Fibroblast of mammary gland (primary cell): ENCODE results near the gene SBF2.

Experiments
- DNase-seq: peaks from one replicate; pipeline ENCODE4 v3.0.0-alpha.2; 2010; ENCODE audit warnings: low read depth
- H3K4me3 ChIP-seq: 2 replicates; pipeline ENCODE4 v1.5.1; 2011; ENCODE audit warnings: low read depth, mild to moderate bottlenecking, low read length, moderate library complexity; ENCODE audit not compliant: control insufficient read depth
- TF ChIP-seq, protein P1 (sequence below): conservative IDR thresholded peaks from 2 replicates; pipeline ENCODE4 v1.5.1; 2011; ENCODE audit warnings: low read depth, low read length, inconsistent platforms; ENCODE audit not compliant: control insufficient read depth, insufficient read depth

Gene SBF2

DNA sequence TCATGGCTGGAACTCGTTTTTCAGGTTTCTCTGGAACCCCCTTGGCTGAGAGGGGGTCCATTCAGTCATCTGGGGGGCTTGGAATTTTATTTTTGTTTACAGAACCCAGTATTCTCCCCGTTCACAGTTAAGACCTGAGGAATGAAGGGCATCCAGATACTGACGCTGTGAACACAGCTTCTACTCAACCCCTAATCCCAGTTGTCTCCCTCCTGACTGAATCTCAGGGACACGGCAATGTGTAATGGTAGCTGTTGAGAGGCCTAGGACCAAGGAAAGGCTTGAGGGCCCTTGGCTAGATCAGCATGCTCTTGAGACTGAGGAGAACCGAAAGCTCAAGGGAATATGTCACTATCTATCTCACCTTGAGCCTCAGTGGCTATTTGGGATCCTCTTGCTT lies 516.5 kb downstream of the SBF2 start:
- no peak for DNase-seq
- H3K4me3 ChIP-seq: no peak overlapping the region
- TF ChIP-seq, protein P1, sequence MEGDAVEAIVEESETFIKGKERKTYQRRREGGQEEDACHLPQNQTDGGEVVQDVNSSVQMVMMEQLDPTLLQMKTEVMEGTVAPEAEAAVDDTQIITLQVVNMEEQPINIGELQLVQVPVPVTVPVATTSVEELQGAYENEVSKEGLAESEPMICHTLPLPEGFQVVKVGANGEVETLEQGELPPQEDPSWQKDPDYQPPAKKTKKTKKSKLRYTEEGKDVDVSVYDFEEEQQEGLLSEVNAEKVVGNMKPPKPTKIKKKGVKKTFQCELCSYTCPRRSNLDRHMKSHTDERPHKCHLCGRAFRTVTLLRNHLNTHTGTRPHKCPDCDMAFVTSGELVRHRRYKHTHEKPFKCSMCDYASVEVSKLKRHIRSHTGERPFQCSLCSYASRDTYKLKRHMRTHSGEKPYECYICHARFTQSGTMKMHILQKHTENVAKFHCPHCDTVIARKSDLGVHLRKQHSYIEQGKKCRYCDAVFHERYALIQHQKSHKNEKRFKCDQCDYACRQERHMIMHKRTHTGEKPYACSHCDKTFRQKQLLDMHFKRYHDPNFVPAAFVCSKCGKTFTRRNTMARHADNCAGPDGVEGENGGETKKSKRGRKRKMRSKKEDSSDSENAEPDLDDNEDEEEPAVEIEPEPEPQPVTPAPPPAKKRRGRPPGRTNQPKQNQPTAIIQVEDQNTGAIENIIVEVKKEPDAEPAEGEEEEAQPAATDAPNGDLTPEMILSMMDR: no peak

DNA sequence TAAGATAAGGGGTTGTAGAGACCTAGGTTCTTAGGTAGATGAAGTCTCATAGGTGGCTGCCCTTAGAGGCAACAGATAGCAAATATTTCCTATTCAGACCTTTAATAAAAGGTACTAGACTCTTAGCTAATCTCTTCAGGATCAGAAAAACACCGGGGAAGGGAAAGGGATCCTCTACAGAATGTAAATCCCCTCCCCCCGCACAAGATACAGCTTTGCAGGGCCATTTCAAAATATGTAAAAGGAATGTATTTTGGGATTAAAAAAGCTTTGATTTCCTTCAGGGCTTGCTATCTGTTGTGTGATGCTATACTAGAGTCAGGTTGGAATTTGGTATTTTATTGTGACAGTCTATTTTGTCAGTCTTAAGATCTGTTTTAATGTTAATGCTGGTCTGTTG lies 517.0 kb downstream of the SBF2 start:
- no peak for DNase-seq
- TF ChIP-seq, protein P1: no peak
- H3K4me3 ChIP-seq: no peak overlapping the region

DNA sequence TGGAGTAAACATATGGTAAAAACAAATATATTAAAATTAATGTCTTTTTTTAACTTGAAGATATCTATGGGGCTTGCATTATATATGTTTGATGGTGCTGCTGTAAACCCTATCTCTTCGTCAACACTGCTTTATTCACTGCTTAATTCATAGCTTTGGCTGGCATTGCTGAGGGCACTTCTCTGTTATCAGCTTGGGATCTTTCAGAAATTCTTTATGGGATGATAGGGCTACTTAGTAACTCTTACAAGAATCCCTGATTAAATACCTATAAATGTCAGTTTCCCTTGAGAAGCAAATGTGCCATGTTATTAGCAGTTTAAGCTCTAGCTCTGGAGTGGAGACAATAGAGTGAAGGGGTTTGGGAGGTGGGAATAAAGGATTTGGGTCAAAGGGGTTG lies 517.8 kb downstream of the SBF2 start:
- no peak for DNase-seq
- TF ChIP-seq, protein P1: no peak
- H3K4me3 ChIP-seq: no peak overlapping the region

DNA sequence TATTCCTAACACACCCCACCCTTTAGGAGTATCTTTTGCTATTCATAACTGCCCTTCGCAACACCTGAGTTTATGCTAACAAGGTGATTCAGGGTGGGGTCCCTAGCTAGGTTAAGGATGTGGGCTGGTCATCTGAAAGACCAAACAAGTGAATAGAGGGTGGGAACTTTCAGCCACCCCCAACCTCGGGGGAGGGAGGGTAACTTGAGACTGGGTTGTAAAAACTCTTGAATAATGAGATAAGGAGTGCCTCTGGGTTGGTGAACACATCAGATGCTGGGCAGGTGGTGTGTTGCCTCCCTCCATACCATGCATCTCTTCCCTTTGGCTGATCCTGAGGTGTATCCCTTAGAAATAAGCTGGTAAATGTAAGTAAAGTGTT lies 518.6 kb downstream of the SBF2 start:
- H3K4me3 ChIP-seq: no peak overlapping the region
- TF ChIP-seq, protein P1: no peak
- DNase-seq: no peak

DNA sequence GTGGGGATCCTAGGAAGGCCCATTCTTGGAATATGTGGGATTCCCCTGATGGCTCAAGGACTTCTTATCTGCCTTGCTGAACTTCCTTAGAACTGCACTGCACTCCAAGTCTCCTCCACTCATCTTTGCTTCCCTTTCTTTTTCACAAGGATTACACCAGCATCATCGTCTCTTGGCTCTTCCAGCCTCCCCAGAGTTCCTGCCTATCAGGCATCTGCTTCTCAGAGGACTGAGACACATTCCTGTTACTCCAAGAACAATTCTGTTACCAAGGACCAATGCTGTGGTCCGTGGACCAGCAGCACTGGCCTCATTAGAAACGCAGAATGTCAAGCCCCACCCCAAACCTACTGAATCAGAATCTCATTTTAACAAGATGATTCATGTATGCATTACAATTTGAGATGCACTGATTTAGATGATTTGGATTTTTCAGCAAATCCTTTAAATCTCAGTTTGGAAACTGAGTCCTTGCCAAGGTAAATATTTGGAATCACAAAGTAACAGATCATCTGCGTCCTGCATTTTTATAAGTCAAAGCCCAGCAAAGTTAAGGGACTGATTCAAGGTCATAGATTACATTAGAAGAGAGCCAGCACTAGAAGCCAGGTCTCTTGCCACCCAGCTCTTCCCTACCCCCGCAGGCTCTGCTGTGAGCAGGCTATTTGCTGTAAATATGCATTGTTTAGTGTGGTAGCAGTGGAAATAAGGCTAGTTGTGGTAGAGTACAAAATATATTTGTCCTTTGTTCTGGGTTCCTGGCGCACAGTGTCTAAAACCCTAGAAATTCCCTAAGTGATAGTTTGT lies 519.2 kb downstream of the SBF2 start:
- TF ChIP-seq, protein P1: no peak
- H3K4me3 ChIP-seq: no peak overlapping the region
- DNase-seq: peak; percentile 80

DNA sequence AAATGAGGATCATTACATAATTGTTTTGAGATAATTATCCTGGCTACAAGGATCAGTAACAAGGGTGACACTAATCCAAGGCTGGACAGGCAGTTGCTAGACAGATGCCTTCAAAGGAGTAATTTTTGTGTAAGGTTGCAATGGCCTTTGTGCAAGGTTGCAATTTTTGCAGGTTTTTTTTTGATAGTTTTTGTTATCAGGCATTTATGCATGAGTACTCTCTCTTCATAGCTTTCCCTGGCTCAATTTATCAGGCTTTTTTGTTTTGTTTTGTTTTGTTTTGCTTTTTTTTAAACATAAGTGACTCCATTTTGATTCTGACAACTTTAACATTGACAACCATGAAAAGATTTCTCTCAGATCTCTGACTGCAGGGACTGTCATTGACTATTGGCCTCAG lies 519.9 kb downstream of the SBF2 start:
- TF ChIP-seq, protein P1: no peak
- H3K4me3 ChIP-seq: no peak overlapping the region

More for the DNA sequence above, 519.9 kb downstream of the SBF2 start:
- no peak for DNase-seq
